Esophagus muscularis mucosa (tissue), 4 donors: ENCODE measurements around the gene IFNL1. TPM values are rescaled to one million over a fixed set of nuclear protein-coding genes. Genes with fewer than 3 reads are reported as not detected.

Experiments
- DNase-seq: peaks from one replicate; pipeline ENCODE4 v3.0.0-alpha.2; 2017; ENCODE audit errors: extremely low spot score
- H3K27ac ChIP-seq, 4 donors: fragments of 200-600 bp; sonication (generic); replicated peaks in 1 of 4; 1 replicate in 3 of 4; 2 replicates in 1 of 4; pipeline ENCODE4 v1.5.1; 2016 to 2019; ENCODE audit warnings: mild to moderate bottlenecking in 1 of 4
- H3K27me3 ChIP-seq, 4 donors: fragments of 200-600 bp; sonication (generic); one replicate each; pipeline versions ENCODE4 v1.5.1 to v1.6.0; 2016 to 2019
- H3K36me3 ChIP-seq, 4 donors: fragments of 200-600 bp; sonication (generic); one replicate each; pipeline ENCODE4 v1.5.1; 2016 to 2019
- H3K4me1 ChIP-seq, 4 donors: fragments of 200-600 bp; sonication (generic); one replicate each; pipeline ENCODE4 v1.5.1; 2016 to 2019
- H3K4me3 ChIP-seq, 4 donors: fragments of 200-600 bp; sonication (generic); 1 replicate in 2 of 4; 2 replicates in 2 of 4; pipeline ENCODE4 v1.5.1; 2016 to 2019; ENCODE audit warnings: mild to moderate bottlenecking in 4 of 4, moderate library complexity in 1 of 4
- H3K9me3 ChIP-seq, 4 donors: fragments of 200-600 bp; sonication (generic); 1 replicate in 3 of 4; 2 replicates in 1 of 4; pipeline ENCODE4 v1.5.1; 2016 to 2019
- CTCF ChIP-seq, 3 experiments: fragments of 200-600 bp in 2 of 3; fragments of 450-650 bp in 1 of 3; sonication (generic) in 2 of 3; IDR thresholded peaks; one replicate each; pipeline ENCODE4 v1.5.1; 2017 to 2019; ENCODE audit warnings: antibody characterized with exemption in 3 of 3, mild to moderate bottlenecking in 2 of 3, moderate library complexity in 1 of 3
- EP300 ChIP-seq: sonication (generic); formaldehyde crosslinking; IDR thresholded peaks from one replicate; pipeline ENCODE4 v1.6.1; 2017; ENCODE audit warnings: antibody characterized with exemption
- POLR2A ChIP-seq: fragments of 450-650 bp; IDR thresholded peaks from one replicate; pipeline ENCODE4 v1.6.1; 2017; ENCODE audit warnings: antibody characterized with exemption, moderate library complexity, mild to moderate bottlenecking, low read depth
- POLR2AphosphoS5 ChIP-seq, 2 donors: sonication (generic); formaldehyde crosslinking; IDR thresholded peaks; one replicate each; pipeline ENCODE4 v1.6.1; 2017; ENCODE audit warnings: antibody characterized with exemption in 2 of 2
- WGBS: methylation state at CpG from one replicate; pipeline ENCODE4 v1.1.5; 2018; 5-methylcytosine and 5-hydroxymethylcytosine counted together
- intact Hi-C: fragments of 100-400 bp; cut with DNase I; formaldehyde crosslinking; loops from one replicate; pipeline ENCODE4 v1.15.1; 2023
- total RNA-seq, 4 donors: library from RNA; depleted of rRNA; stranded (reverse); fragments of >200 nt; gene quantifications; one replicate each; pipeline versions ENCODE4 v1.1.0 to v1.2.1, GENCODE V29; 2016

IFNL1 gene
- total RNA-seq, 4 donors from 2014 or later, result not detected

DNA sequence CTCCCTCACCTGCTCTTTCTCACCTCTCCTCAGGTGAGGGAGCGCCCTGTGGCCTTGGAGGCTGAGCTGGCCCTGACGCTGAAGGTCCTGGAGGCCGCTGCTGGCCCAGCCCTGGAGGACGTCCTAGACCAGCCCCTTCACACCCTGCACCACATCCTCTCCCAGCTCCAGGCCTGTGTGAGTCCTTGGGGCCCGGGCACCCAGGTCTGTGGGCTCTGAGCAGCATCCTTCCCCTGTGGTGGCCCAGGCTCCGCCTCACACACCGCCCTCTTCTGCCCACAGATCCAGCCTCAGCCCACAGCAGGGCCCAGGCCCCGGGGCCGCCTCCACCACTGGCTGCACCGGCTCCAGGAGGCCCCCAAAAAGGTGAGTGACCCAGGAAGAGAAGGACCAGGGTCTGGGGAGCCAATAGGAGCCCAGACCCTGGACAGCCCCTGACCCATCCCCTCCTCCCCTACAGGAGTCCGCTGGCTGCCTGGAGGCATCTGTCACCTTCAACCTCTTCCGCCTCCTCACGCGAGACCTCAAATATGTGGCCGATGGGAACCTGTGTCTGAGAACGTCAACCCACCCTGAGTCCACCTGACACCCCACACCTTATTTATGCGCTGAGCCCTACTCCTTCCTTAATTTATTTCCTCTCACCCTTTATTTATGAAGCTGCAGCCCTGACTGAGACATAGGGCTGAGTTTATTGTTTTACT, 1.9 kb downstream of the IFNL1 start:
- Histone ChIP-seq H3K9me3 (no peaks in the 10 kb centered on the region), H3K4me3 (no peak overlapping the region), H3K4me1 (no peaks in the 10 kb centered on the region), H3K36me3 (no peaks in the 10 kb centered on the region), H3K27ac (no peak overlapping the region), H3K27me3 (peaks cover 0 to 44% (median 0%) of the 10 kb centered on the region in 4 donors)
- TF ChIP-seq EP300, result no peak
- TF ChIP-seq POLR2AphosphoS5 (IDR thresholded peaks at IDR 0.05), result no peak
- TF ChIP-seq POLR2A, result no peak
- no peak for TF ChIP-seq CTCF (IDR thresholded peaks at IDR 0.05)
- intact Hi-C loops, result no loop called here
- 63% methylated on average over 17 of the region's 17 CpGs for WGBS
- DNase-seq, result no peak

DNA sequence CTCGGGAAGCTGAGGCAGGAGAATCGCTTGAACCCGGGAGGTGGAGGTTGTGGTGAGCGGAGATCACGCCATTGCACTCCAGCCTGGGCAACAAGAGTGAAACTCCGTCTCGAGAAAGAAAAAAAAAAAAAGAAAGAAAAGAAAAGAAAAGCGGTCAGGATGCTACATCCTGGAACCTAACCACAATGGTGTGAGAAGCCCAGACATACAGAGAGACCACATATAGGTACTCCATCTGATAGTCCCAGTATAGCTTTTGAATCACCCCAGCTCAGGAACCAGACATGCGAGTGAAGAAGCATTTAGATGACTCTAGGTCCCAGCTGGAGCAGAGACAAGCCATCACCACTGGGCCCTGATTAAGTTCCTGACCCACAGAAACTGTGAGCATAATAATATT, 3.2 kb downstream of the IFNL1 start:
- TF ChIP-seq EP300 (no peak), POLR2A (no peak), CTCF (IDR thresholded peaks at IDR 0.05) (no peak), POLR2AphosphoS5 (IDR thresholded peaks at IDR 0.05) (no peak)
- H3K27me3 ChIP-seq, result peaks cover 0 to 53% (median 3%) of the 10 kb centered on the region in 4 donors
- H3K4me1 ChIP-seq, result no peaks in the 10 kb centered on the region
- DNase-seq, result no peak
- H3K36me3 ChIP-seq, result no peaks in the 10 kb centered on the region
- intact Hi-C loops, result no loop called here
- no peaks in the 10 kb centered on the region for H3K9me3 ChIP-seq
- WGBS, result 87% methylated on average over 9 of the region's 9 CpGs
- no peak overlapping the region for H3K27ac ChIP-seq
- no peak overlapping the region for H3K4me3 ChIP-seq

GRCh38 chr19:39299832-39300231, 3.6 kb downstream of the IFNL1 start:
- DNase-seq, result no peak
- Histone ChIP-seq H3K27ac (no peak overlapping the region), H3K4me3 (no peak overlapping the region), H3K36me3 (no peaks in the 10 kb centered on the region), H3K9me3 (no peaks in the 10 kb centered on the region), H3K27me3 (peaks cover 0 to 57% (median 3%) of the 10 kb centered on the region in 4 donors), H3K4me1 (no peaks in the 10 kb centered on the region)
- intact Hi-C loops, result no loop called here
- TF ChIP-seq POLR2A (no peak), CTCF (IDR thresholded peaks at IDR 0.05) (no peak), POLR2AphosphoS5 (IDR thresholded peaks at IDR 0.05) (no peak), EP300 (no peak)
- 91% methylated on average over 10 of the region's 10 CpGs for WGBS

GRCh38 chr19:39301021-39301420, 4.8 kb downstream of the IFNL1 start:
- peaks cover 0 to 69% (median 3%) of the 10 kb centered on the region in 4 donors for H3K27me3 ChIP-seq
- H3K27ac ChIP-seq, result no peak overlapping the region
- intact Hi-C loops, result no loop called here
- H3K4me3 ChIP-seq, result no peak overlapping the region
- TF ChIP-seq EP300 (no peak), POLR2AphosphoS5 (IDR thresholded peaks at IDR 0.05) (no peak), CTCF (IDR thresholded peaks at IDR 0.05) (no peak), POLR2A (no peak)
- no peaks in the 10 kb centered on the region for H3K9me3 ChIP-seq
- no peak for DNase-seq
- WGBS, result 82% methylated on average over 4 of the region's 4 CpGs
- no peaks in the 10 kb centered on the region for H3K36me3 ChIP-seq
- H3K4me1 ChIP-seq, result no peaks in the 10 kb centered on the region

DNA sequence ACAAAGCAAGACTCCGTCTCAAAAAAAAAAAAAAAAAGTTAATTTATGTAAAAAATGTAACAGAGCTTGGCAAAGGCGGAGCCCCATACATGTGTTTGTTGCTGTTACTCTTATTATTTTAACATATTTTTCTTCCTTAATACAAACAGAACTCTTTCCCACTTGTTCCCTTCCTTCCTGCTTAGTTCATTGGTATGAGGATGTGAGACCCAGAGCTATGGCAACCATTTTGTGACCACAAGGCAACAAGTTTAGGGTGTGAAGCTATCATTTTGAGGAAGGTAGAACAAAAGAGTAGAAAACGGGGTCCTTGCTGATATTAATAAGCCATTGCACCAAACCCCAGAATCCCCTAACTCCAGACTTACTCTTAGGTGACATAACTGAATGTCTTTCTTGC, 5.4 kb downstream of the IFNL1 start:
- Histone ChIP-seq H3K4me1 (no peaks in the 10 kb centered on the region), H3K4me3 (no peak overlapping the region), H3K36me3 (no peaks in the 10 kb centered on the region), H3K27me3 (peaks cover 0 to 72% (median 3%) of the 10 kb centered on the region in 4 donors), H3K9me3 (no peaks in the 10 kb centered on the region), H3K27ac (no peak overlapping the region)
- intact Hi-C loops, result no loop called here
- 89% methylated on average over 3 of the region's 3 CpGs for WGBS
- TF ChIP-seq POLR2A, result no peak
- no peak for TF ChIP-seq POLR2AphosphoS5 (IDR thresholded peaks at IDR 0.05)
- TF ChIP-seq EP300, result no peak
- no peak for TF ChIP-seq CTCF (IDR thresholded peaks at IDR 0.05)
- no peak for DNase-seq
